HK-2 (cell line): ENCODE results near the gene BMP8B.
A peak's percentile ranks its signal among the peaks of the same experiment; 100 is the strongest.

Experiments used
- DNase-seq: peaks from one replicate; pipeline ENCODE4 v3.0.0-alpha.2; 2018; ENCODE audit not compliant: unreplicated experiment

Gene BMP8B

DNA sequence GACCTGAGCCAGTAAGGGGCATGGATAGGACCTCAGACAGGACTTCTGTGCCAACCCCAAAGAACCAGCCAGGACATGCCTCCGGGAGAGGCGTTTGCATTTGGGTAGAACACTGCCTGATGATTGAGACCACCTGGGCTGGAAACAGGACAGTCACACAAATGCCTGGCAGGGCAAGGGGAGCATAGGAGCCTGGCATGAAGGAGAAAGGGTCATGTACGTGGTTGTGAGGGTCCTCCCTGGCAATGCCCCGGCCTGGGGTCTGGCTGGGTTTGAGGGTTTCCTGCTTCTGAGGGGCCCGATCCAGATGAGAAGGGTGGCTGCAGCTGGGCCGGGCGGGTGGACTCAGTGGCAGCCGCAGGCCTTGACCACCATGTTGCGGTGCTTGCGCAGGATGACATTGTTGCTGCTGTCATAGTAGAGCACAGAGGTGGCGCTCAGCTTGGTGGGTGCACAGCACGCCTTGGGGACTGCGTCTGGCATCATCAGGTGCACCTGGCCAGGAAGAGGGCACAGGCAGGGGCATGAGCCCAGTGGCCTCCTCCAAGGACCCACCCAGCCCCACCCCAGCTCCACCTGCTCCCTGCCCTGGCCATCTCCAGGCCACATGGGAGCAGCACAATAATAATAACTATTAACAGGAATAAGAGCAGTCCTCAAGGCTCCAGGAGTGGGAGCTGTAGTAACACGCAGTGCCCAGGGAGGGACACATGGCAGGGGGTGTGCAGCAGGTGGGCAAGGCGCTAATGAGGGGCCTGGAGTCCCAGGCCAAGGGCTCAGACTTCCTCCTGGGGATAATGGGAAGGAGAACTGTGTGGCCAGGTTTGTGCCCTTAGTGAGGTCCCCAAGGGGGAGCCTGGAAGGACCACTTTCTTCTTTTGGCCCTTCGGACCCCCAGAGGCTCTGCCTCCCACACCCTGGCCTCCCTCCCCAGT is 28.3 kb downstream of the BMP8B start:
- no peak for DNase-seq

DNA sequence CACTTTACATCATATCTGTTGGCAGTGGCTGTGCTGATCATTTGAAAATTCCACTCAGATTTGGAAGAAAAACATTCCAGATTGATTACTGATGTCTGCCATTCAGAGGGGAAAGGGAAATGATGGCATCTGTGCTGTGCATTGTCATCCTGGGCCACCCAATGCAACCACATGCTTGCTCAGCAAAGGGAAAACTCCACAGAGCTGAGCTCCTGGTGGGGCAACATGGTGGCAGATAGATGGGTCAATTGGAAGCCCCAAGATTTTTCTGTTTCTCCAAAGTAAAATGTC is 29.3 kb downstream of the BMP8B start:
- no peak for DNase-seq

DNA sequence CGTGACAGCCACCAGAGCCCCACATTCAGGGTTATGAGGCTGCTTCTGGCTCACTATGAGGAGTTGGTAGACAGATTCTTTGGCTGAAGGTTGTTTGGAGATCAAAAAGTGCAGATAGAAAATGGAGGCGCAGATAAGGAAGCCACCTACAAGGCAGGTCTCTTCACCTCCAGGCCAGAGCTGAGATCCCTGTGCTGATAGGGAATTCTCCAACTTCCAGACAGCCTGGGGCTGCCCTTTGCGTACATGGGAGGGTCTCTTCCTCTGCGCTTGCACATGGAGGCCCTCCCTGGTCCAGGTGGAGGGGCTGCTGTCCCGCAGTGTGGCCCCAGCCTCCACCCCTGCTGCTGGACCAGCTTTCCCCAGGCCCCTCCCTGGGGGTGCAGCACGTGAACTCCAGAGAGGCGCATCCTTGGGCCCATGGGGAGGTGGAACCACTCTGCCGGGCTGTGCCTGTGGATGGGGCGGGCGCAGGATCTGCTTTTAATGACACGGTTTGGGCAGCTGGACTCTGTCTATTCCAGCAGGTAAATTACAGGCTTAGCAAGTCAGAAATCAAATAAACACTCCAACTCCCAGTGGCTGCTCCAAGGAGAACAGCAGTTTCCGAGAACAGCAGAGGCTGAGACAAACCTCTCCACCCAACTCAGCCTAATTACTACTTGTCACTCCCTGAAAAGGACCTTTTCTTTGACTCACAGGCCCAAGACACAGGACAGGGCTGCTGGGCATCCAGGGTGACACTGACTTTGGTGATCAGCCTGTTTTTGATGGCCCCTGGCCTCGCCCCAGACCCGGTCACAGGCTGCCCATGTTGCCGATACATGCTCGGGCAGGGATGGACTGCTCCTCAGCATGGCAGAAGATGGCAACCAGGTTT is 29.9 kb downstream of the BMP8B start:
- DNase-seq = no peak

DNA sequence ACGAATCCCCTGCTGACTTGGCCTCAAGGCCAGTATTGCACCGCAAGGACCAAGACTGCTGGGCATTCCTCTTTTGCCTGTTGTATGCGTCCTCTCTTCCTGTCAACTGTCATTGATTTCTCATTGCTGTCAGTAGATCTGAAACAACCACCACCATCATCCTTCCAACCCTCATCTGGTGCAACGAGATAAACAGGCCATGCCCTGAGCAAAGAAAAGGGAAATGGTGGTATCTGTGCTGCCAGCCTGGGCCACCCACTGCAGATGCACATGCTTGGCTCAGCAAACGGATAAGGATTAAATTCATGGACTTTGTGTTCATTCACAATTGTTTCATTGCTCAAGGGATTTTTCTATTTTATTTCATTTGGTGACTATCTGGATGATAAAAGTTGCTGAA is 31.2 kb downstream of the BMP8B start:
- no peak for DNase-seq

- no peak for DNase-seq
Measured at GRCh38 chr1:39755965-39756659, 32.6 kb downstream of the BMP8B start.

- DNase-seq = no peak
Measured at GRCh38 chr1:39754906-39755504, 33.7 kb downstream of the BMP8B start.

DNA sequence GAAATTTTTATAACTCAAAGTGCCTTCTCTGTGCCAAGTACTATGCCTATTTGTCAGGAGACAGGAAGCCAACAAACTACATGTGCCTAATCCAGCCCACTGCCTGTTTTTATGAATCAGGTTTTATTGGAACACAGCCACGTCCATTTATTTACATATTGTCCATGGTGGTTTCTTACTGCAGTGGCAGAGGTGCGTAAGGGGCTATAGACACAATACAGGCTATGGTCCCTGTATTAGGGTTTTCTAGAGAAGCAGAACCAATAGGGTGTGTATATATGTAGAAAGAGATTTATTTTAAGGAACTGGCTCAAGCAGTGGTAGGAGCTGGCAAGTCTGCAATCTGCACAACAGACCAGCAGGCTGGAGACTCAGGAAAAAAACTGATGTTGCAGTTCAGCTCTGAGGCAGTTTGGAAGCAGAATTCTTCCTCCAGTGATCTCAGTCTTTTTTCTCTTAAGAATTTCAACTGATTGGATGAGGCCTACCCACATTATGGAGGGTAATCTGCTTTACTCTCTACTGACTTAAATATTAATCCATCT is 34.6 kb downstream of the BMP8B start:
- no peak for DNase-seq

- DNase-seq = no peak
Measured at GRCh38 chr1:39753132-39754025, 35.3 kb downstream of the BMP8B start.

GRCh38 chr1:39752703-39753102 is 36.0 kb downstream of the BMP8B start:
- no peak for DNase-seq

DNA sequence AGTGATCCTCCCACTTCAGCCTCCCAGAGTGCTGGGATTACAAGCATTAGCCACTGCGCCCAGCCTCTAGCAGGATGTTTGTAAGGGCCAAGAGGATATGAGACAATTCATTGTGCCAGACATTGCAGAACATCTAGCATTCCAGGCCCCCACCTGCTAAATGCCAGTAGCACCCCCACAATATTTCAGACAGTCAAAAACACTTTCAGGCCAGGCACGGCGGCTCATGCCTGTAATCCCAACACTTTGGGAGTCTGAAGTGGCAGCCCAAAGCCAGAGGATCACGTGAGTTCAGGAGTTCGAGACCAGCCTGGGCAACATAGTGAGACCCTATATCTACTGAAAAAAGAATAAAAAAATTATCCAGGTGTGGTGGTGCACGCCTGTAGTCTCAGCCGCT is 37.1 kb downstream of the BMP8B start:
- no peak for DNase-seq

DNA sequence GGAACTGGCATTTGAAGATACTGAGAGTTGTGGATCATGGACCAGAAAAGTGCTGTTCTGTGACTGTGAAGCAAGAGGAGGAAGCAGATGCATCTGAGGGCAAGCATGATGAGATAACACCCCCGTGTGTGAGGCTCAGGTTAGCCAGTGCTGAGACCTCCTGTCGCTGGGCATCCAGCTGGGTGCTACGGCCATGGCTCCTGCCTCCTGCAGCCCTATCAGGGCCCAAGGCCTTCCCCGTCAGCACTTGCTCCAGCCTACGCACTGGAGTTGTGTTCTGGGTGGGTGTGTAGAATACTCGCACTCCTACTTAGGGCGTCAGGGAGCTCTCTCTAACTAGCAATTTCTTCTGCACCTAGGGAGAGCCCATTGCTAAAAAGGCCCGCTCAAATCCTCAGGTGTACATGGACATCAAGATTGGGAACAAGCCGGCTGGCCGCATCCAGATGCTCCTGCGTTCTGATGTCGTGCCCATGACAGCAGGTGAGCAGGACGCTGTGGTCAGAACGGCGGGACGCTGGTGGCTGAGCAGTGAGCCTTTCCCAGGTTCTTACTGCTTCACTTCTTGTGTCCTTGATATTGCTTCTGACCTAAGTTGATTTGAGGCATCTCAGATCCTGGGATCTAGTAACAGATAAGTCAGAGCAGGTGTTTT is 43.5 kb downstream of the BMP8B start:
- DNase-seq = no peak

DNA sequence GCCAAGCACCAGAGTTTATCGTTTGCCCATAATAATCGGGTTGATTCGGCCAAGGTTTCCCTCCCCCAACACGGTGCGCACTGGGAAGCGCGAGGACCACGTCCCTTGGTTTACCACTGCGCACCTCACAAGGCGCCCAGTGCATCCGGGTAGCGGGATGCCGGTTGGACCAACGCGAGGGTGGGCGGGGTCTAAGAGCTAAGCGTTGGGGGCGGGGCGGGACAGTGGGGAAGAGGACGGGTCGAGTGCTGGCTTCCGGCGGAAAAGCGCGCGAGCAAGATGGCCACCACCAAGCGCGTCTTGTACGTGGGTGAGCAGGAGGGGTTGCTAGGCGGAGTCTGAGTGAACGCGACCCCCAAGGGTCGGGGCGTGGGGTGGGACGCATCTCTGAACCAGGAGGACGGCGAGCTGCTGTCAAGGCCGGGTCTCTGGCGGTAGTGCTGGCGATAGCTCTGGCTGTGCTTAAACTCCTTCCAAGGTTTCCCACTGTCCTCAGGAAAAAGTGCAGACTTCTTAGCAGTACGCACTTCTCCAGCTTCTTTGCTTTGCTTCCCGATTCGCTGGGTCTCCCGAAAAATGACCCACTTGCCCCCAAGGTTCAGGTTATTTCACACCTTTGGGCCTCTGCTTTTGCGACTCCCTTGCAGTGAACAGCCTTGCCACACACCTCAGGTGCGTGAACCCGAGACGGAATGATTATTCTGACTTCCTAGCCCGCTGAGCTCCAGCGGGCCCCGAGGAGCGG is 49.9 kb downstream of the BMP8B start, which contains the start of gene PPIE:
Gene PPIE, plus strand, starts transcription at position 261 of the 745 bp plus-strand sequence. Its CDS starts 19 bp downstream, at position 280.
- peak; percentile 89 for DNase-seq

- no peak for DNase-seq
Measured at GRCh38 chr1:39737546-39738169, 51.0 kb downstream of the BMP8B start.

DNA sequence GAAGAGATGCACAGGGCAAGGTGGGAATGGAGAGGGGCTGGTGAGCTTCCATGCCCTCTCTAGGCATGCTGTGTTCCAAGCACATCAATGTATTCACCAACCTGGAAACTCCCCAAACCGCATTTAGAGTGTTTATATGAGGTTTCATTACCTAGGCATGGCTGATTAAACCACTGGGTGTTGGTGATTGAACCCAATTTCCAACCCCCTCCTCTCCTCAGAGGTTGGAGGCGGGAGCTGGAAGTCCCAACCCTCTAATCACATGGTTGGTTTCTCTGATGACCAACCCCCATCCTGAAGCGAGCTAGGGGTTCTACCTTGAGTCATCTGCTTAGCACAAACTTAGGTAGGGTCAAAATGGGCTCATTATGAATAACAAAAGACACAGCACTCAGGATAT is 52.9 kb downstream of the BMP8B start:
- no peak for DNase-seq

DNA sequence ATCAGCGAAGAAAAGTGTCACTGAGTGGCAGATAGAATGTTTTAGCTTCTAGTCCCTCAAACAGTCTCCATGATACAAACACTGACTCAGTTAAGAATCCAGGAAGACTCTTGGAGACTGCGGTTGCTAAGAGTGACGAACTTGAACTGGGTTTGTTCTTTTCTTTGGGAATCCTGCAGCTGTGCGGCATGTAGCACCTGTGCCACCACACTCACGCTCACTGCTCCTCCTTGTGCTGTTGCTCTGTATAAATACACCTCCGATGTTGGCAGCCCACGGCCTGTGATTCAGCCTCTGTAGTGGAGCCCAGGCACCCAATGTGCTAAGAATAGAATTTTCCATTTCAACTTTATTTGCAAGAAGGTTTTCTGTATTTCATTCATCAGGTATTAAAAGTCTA is 55.5 kb downstream of the BMP8B start:
- DNase-seq = no peak

- DNase-seq = no peak
Measured at GRCh38 chr1:39732730-39733129, 55.9 kb downstream of the BMP8B start.

GRCh38 chr1:39729842-39730241 is 58.8 kb downstream of the BMP8B start:
- DNase-seq = no peak

DNA sequence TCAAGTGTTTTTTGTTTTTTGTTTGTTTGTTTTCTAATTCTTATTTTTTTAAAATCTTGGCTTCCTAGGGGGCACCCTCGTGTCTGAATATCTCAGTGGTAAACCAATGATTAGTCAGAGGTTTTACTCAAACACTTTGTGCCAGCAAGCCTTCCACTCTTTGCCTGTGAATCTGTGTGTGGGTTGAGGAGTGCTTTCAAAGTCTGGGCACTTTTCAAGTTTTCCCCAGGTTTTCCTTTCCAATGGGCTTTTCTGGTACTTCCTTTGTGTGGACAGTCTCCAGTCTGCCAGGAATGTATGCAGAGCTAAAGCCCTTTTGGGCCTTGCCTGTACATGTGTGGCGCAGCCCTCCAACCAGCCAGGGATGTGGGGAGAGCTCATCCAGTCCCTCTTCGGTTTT is 59.6 kb downstream of the BMP8B start:
- no peak for DNase-seq

- no peak for DNase-seq
Measured at GRCh38 chr1:39727932-39728317, 60.7 kb downstream of the BMP8B start.
